ENCODE data around the gene AQP9. TPM values are rescaled to one million over a fixed set of nuclear protein-coding genes. Genes with fewer than 3 reads are reported as not detected.
A peak's percentile ranks its signal among the peaks of the same experiment; 100 is the strongest.
"Not testable (repeated sequence)": the region's sequence is repeated elsewhere in the genome, so short reads cannot be mapped to it uniquely, and the experiment has no call there.

AQP9 gene
- polyA plus RNA-seq (ENCODE audit: insufficient read length), result 0.12 TPM

GRCh38 chr15:58138106-58138505 is at the start of gene AQP9:
Gene AQP9, plus strand, starts transcription at chr15:58138381. Its CDS starts 185 bp downstream, at chr15:58138566.
- no peak for DNase-seq

- no peak for DNase-seq
Observed at GRCh38 chr15:58095415-58095814, 42.8 kb upstream of the AQP9 start.

GRCh38 chr15:58096529-58097084 is 41.6 kb upstream of the AQP9 start:
- no peak for DNase-seq

- no peak for DNase-seq
Observed at GRCh38 chr15:58103482-58103881, 34.7 kb upstream of the AQP9 start.

GRCh38 chr15:58108117-58108516 is 30.1 kb upstream of the AQP9 start:
- DNase-seq, result no peak

GRCh38 chr15:58109419-58109818 is 28.8 kb upstream of the AQP9 start:
- DNase-seq, result no peak

GRCh38 chr15:58110999-58111717 is 27.0 kb upstream of the AQP9 start:
- no peak for DNase-seq

GRCh38 chr15:58111718-58112104 is 26.5 kb upstream of the AQP9 start:
- no peak for DNase-seq

GRCh38 chr15:58113358-58113757 is 24.8 kb upstream of the AQP9 start:
- not testable (repeated sequence) for DNase-seq

- no peak for DNase-seq
Observed at GRCh38 chr15:58114388-58114787, 23.8 kb upstream of the AQP9 start.

GRCh38 chr15:58114812-58115211 is 23.4 kb upstream of the AQP9 start:
- no peak for DNase-seq

- no peak for DNase-seq
Observed at GRCh38 chr15:58115692-58116091, 22.5 kb upstream of the AQP9 start.

- DNase-seq, result no peak
Observed at GRCh38 chr15:58117619-58118018, 20.6 kb upstream of the AQP9 start.

- no peak for DNase-seq
Observed at GRCh38 chr15:58118272-58118671, 19.9 kb upstream of the AQP9 start.

GRCh38 chr15:58119016-58119415 is 19.2 kb upstream of the AQP9 start:
- DNase-seq, result no peak

- DNase-seq, result no peak
Observed at GRCh38 chr15:58124585-58124984, 13.6 kb upstream of the AQP9 start.

GRCh38 chr15:58125333-58125732 is 12.8 kb upstream of the AQP9 start:
- DNase-seq, result no peak

GRCh38 chr15:58134886-58135285 is 3.3 kb upstream of the AQP9 start:
- no peak for DNase-seq

GRCh38 chr15:58135511-58136174 is 2.5 kb upstream of the AQP9 start:
- no peak for DNase-seq

GRCh38 chr15:58136731-58137130 is 1.4 kb upstream of the AQP9 start:
- no peak for DNase-seq

GRCh38 chr15:58137686-58138085 is 495 bp upstream of the AQP9 start:
- DNase-seq, result no peak

GRCh38 chr15:58139276-58139988 is 1.3 kb downstream of the AQP9 start:
- DNase-seq, result peak; percentile 48

GRCh38 chr15:58139989-58140522 is 1.9 kb downstream of the AQP9 start:
- DNase-seq, result no peak
